Measurements from ENCODE around the gene INPP5D.

- TF ChIP-seq CTCF (IDR thresholded peaks at IDR 0.05; ENCODE audit: low read depth, low read length, missing input control) = no peak
- TF ChIP-seq JUND (IDR thresholded peaks at IDR 0.05) = no peak
- TF ChIP-seq TAF1 (conservative IDR thresholded peaks at IDR 0.05) = no peak
- no peak for TF ChIP-seq EGR1 (IDR thresholded peaks at IDR 0.05; ENCODE audit: low read depth in 2 of 2)
- TF ChIP-seq RXRA (IDR thresholded peaks at IDR 0.05) = no peak
- TF ChIP-seq YY1 (IDR thresholded peaks at IDR 0.05) = no peak
- TF ChIP-seq ZBTB33 (IDR thresholded peaks at IDR 0.05) = no peak
- no peak for TF ChIP-seq GABPA (IDR thresholded peaks at IDR 0.05 in 1 of 2, conservative IDR thresholded peaks at IDR 0.05 in 1 of 2)
- TF ChIP-seq SP1 (IDR thresholded peaks at IDR 0.05) = no peak
- no peak for TF ChIP-seq ATF3 (IDR thresholded peaks at IDR 0.05)
- no peak for TF ChIP-seq HNF4G (IDR thresholded peaks at IDR 0.05)
- TF ChIP-seq MAX (IDR thresholded peaks at IDR 0.05) = no peak
These were observed 92.4 kb downstream of the INPP5D start for GRCh38 chr2:233152541-233152940.

Data from liver (tissue), 3 donors.